Liver (tissue), 9 donors: ENCODE measurements around the gene ELL2. TPM values are rescaled to one million over a fixed set of nuclear protein-coding genes. Genes with fewer than 3 reads are reported as not detected.
A peak's percentile ranks its signal among the peaks of the same experiment; 100 is the strongest.

Experiments
- DNase-seq: peaks from one replicate; pipeline ENCODE4 v3.0.0-alpha.2; 2017; ENCODE audit warnings: low spot score
- H3K27ac ChIP-seq, 2 donors: one replicate each; pipeline ENCODE4 v1.7.0; 2013; ENCODE audit warnings: inconsistent platforms in 2 of 2, low read length in 2 of 2, control low read depth in 1 of 2, low read depth in 1 of 2, mild to moderate bottlenecking in 1 of 2
- H3K27me3 ChIP-seq, 4 donors: one replicate each; pipeline versions ENCODE4 v1.6.1 to v1.7.0; 2013; ENCODE audit warnings: low read length in 3 of 4, inconsistent platforms in 1 of 4, mild to moderate bottlenecking in 1 of 4, moderate library complexity in 1 of 4; ENCODE audit not compliant: control insufficient read depth in 4 of 4, insufficient read depth in 4 of 4
- H3K36me3 ChIP-seq, 4 donors: one replicate each; pipeline versions ENCODE4 v1.6.1 to v1.7.0; 2013; ENCODE audit warnings: low read length in 3 of 4, mild to moderate bottlenecking in 3 of 4, low read depth in 1 of 4, moderate library complexity in 1 of 4; ENCODE audit not compliant: control insufficient read depth in 4 of 4, insufficient read depth in 3 of 4
- H3K4me1 ChIP-seq, 4 donors: one replicate each; pipeline versions ENCODE4 v1.6.1 to v1.7.0; 2013; ENCODE audit warnings: low read length in 3 of 4, mild to moderate bottlenecking in 3 of 4, moderate library complexity in 1 of 4; ENCODE audit not compliant: control insufficient read depth in 4 of 4, insufficient read depth in 4 of 4
- H3K4me3 ChIP-seq, 3 donors: one replicate each; pipeline versions ENCODE4 v1.6.1 to v1.7.0; 2013; ENCODE audit warnings: low read length in 3 of 3, control low read depth in 1 of 3, low read depth in 1 of 3, mild to moderate bottlenecking in 1 of 3
- H3K9ac ChIP-seq, 2 donors: one replicate each; pipeline ENCODE4 v1.7.0; 2013; ENCODE audit warnings: low read length in 2 of 2, mild to moderate bottlenecking in 2 of 2, moderate library complexity in 2 of 2, control low read depth in 1 of 2, low read depth in 1 of 2
- H3K9me3 ChIP-seq, 4 donors: one replicate each; pipeline versions ENCODE4 v1.6.1 to v1.7.0; 2013; ENCODE audit warnings: low read length in 3 of 4; ENCODE audit not compliant: control insufficient read depth in 4 of 4
- EGR1 ChIP-seq, 2 donors: IDR thresholded peaks; 2 replicates each; pipeline ENCODE4 v1.6.1; 2016 to 2018; ENCODE audit warnings: antibody characterized with exemption in 2 of 2, low read depth in 2 of 2
- FOXA1 ChIP-seq: IDR thresholded peaks from 2 replicates; pipeline ENCODE4 v1.6.1; 2016; ENCODE audit warnings: antibody characterized with exemption
- FOXA2 ChIP-seq: IDR thresholded peaks from 2 replicates; pipeline ENCODE4 v1.6.1; 2016; ENCODE audit warnings: antibody characterized with exemption
- GABPA ChIP-seq, 2 donors: IDR thresholded peaks in 1 of 2; conservative IDR thresholded peaks in 1 of 2; 2 replicates each; pipeline ENCODE4 v1.6.1; 2016; ENCODE audit warnings: antibody characterized with exemption in 2 of 2, mild to moderate bottlenecking in 1 of 2, moderate library complexity in 1 of 2
- HNF4A ChIP-seq, 2 donors: conservative IDR thresholded peaks; 2 replicates each; pipeline ENCODE4 v1.6.1; 2016; ENCODE audit warnings: antibody characterized with exemption in 2 of 2, mild to moderate bottlenecking in 2 of 2
- HNF4G ChIP-seq: IDR thresholded peaks from 2 replicates; pipeline ENCODE4 v1.6.1; 2016; ENCODE audit warnings: antibody characterized with exemption
- JUND ChIP-seq, 2 donors: IDR thresholded peaks; 2 replicates each; pipeline ENCODE4 v1.6.1; 2016; ENCODE audit warnings: antibody characterized with exemption in 2 of 2
- NR2F2 ChIP-seq: IDR thresholded peaks from 2 replicates; pipeline ENCODE4 v1.6.1; 2016; ENCODE audit warnings: antibody characterized with exemption
- RAD21 ChIP-seq, 2 donors: IDR thresholded peaks; 2 replicates each; pipeline ENCODE4 v1.6.1; 2016; ENCODE audit warnings: antibody characterized with exemption in 2 of 2, mild to moderate bottlenecking in 2 of 2
- RXRA ChIP-seq, 2 donors: IDR thresholded peaks; 2 replicates each; pipeline ENCODE4 v1.6.1; 2017 to 2018; ENCODE audit warnings: antibody characterized with exemption in 2 of 2, mild to moderate bottlenecking in 1 of 2
- SP1 ChIP-seq: IDR thresholded peaks from 2 replicates; pipeline ENCODE4 v1.6.1; 2018; ENCODE audit warnings: antibody characterized with exemption, mild to moderate bottlenecking
- TAF1 ChIP-seq: conservative IDR thresholded peaks from 2 replicates; pipeline ENCODE4 v1.6.1; 2016; ENCODE audit warnings: antibody characterized with exemption, mild to moderate bottlenecking
- YY1 ChIP-seq: IDR thresholded peaks from 2 replicates; pipeline ENCODE4 v1.6.1; 2016; ENCODE audit warnings: antibody characterized with exemption, mild to moderate bottlenecking
- WGBS: extraction: QIAGEN DNeasy Blood & Tissue Kit; methylation state at CpG from one replicate; pipeline ENCODE4 v1.1.7; 2013; 5-methylcytosine and 5-hydroxymethylcytosine counted together
- polyA plus RNA-seq, 2 donors: library from polyadenylated mRNA; stranded (reverse) in 1 of 2; unstranded in 1 of 2; fragments of 200-250 nt in 1 of 2; fragments of >200 nt in 1 of 2; fragmentation: Nextera tagmentation in 1 of 2; extraction: Ambion mirVana in 1 of 2; gene quantifications; one replicate each; pipeline versions ENCODE4 v1.2.1 to v1.2.3, GENCODE V29; 2013 to 2015
- total RNA-seq, 2 donors: library from RNA; depleted of rRNA; stranded (reverse); fragments of >200 nt; gene quantifications; one replicate each; pipeline ENCODE4 v1.2.3, GENCODE V29; 2014
- TF ChIP-seq, protein P1 (sequence below): IDR thresholded peaks from 2 replicates; pipeline ENCODE4 v1.6.1; 2016; ENCODE audit warnings: antibody characterized with exemption, mild to moderate bottlenecking
- TF ChIP-seq, protein P2 (sequence below): IDR thresholded peaks from 2 replicates; pipeline ENCODE4 v1.6.1; 2016; ENCODE audit warnings: antibody characterized with exemption
- TF ChIP-seq, protein P3 (sequence below): fragments of 150-350 bp; IDR thresholded peaks from 2 replicates; pipeline ENCODE4 v1.5.1; 2017; ENCODE audit warnings: improper control_type of control experiment, low read depth, low read length; ENCODE audit not compliant: missing input control
- TF ChIP-seq, protein P4 (sequence below): IDR thresholded peaks from 2 replicates; pipeline ENCODE4 v1.6.1; 2016; ENCODE audit warnings: antibody characterized with exemption
- TF ChIP-seq, protein P5 (sequence below): IDR thresholded peaks from 2 replicates; pipeline ENCODE4 v1.6.1; 2016; ENCODE audit warnings: antibody characterized with exemption
- donor health status: healthy.
- donor health status: healthy.
- donor health status: healthy.
- donor health status: healthy.
- donor health status: healthy.

Gene ELL2
- total and polyA plus RNA-seq, 4 donors = 21.0 to 64.5 (median 45.9) TPM

DNA sequence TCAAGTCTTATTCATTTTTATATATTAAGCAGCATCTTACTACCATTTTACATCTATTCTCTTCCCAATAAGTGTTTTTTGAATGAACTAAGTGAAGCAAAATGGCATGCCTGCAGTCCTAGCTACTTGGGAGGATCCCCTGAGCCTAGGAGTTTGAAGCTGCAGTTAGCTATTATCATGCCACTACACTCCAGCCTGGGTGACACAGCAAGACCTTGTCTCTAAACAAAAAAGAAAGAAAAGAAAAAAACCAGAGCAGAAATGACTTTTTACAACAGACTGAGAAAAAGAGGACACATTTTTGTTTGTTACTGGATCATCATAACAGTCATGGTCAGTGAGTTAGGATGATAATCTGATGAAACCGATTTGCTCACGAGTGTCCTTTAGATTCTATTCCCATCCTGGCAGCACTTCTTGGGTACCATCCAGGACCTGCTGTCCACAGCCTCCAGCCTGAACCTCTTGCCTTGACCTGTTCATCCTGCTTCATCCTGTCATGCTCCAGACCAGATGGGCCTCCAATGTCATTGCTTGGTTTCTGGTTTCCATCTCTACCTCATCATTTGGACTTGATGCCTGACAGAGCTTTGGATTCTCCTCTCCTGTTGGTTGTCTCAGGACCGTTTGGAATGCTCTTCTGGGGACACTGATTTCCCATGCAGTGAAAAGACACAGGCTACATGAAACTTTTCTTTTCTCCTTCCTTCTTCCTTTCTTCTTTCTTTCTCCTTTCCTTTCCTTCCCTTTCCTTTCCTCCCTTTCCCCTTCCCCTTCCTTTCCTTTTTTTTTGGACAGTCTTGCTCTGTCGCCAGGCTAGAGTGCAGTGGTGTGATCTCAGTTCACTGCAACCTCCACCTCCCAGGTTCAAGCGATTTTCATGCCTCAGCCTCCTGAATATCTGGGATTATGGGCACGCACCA, 89.0 kb downstream of the ELL2 start:
- no peak overlapping the region for H3K4me3 ChIP-seq
- H3K9ac ChIP-seq = peak overlapping the region in 1 of 2 donors; percentile 33
- 58% methylated on average over 6 of the region's 6 CpGs for WGBS
- peak overlapping the region; percentile 76 to 77 for H3K27ac ChIP-seq
- H3K36me3 ChIP-seq = no peaks in the 10 kb centered on the region
- no peak for TF ChIP-seq FOXA2
- TF ChIP-seq, protein P1, sequence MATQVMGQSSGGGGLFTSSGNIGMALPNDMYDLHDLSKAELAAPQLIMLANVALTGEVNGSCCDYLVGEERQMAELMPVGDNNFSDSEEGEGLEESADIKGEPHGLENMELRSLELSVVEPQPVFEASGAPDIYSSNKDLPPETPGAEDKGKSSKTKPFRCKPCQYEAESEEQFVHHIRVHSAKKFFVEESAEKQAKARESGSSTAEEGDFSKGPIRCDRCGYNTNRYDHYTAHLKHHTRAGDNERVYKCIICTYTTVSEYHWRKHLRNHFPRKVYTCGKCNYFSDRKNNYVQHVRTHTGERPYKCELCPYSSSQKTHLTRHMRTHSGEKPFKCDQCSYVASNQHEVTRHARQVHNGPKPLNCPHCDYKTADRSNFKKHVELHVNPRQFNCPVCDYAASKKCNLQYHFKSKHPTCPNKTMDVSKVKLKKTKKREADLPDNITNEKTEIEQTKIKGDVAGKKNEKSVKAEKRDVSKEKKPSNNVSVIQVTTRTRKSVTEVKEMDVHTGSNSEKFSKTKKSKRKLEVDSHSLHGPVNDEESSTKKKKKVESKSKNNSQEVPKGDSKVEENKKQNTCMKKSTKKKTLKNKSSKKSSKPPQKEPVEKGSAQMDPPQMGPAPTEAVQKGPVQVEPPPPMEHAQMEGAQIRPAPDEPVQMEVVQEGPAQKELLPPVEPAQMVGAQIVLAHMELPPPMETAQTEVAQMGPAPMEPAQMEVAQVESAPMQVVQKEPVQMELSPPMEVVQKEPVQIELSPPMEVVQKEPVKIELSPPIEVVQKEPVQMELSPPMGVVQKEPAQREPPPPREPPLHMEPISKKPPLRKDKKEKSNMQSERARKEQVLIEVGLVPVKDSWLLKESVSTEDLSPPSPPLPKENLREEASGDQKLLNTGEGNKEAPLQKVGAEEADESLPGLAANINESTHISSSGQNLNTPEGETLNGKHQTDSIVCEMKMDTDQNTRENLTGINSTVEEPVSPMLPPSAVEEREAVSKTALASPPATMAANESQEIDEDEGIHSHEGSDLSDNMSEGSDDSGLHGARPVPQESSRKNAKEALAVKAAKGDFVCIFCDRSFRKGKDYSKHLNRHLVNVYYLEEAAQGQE = peak; percentile 96
- no peak for TF ChIP-seq JUND (IDR thresholded peaks at IDR 0.05)
- TF ChIP-seq NR2F2 = no peak
- no peak for TF ChIP-seq HNF4G
- TF ChIP-seq RXRA (IDR thresholded peaks at IDR 0.05) = peak; percentile 20 to 73
- TF ChIP-seq, protein P2, sequence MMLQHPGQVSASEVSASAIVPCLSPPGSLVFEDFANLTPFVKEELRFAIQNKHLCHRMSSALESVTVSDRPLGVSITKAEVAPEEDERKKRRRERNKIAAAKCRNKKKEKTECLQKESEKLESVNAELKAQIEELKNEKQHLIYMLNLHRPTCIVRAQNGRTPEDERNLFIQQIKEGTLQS = no peak
- no peak for TF ChIP-seq YY1
- no peak for TF ChIP-seq SP1
- TF ChIP-seq, protein P3, sequence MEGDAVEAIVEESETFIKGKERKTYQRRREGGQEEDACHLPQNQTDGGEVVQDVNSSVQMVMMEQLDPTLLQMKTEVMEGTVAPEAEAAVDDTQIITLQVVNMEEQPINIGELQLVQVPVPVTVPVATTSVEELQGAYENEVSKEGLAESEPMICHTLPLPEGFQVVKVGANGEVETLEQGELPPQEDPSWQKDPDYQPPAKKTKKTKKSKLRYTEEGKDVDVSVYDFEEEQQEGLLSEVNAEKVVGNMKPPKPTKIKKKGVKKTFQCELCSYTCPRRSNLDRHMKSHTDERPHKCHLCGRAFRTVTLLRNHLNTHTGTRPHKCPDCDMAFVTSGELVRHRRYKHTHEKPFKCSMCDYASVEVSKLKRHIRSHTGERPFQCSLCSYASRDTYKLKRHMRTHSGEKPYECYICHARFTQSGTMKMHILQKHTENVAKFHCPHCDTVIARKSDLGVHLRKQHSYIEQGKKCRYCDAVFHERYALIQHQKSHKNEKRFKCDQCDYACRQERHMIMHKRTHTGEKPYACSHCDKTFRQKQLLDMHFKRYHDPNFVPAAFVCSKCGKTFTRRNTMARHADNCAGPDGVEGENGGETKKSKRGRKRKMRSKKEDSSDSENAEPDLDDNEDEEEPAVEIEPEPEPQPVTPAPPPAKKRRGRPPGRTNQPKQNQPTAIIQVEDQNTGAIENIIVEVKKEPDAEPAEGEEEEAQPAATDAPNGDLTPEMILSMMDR = no peak
- TF ChIP-seq HNF4A (conservative IDR thresholded peaks at IDR 0.05) = peak; percentile 44 to 70
- no peak for TF ChIP-seq EGR1 (IDR thresholded peaks at IDR 0.05; ENCODE audit: low read depth in 2 of 2)
- TF ChIP-seq, protein P4, sequence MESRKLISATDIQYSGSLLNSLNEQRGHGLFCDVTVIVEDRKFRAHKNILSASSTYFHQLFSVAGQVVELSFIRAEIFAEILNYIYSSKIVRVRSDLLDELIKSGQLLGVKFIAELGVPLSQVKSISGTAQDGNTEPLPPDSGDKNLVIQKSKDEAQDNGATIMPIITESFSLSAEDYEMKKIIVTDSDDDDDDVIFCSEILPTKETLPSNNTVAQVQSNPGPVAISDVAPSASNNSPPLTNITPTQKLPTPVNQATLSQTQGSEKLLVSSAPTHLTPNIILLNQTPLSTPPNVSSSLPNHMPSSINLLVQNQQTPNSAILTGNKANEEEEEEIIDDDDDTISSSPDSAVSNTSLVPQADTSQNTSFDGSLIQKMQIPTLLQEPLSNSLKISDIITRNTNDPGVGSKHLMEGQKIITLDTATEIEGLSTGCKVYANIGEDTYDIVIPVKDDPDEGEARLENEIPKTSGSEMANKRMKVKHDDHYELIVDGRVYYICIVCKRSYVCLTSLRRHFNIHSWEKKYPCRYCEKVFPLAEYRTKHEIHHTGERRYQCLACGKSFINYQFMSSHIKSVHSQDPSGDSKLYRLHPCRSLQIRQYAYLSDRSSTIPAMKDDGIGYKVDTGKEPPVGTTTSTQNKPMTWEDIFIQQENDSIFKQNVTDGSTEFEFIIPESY = peak; percentile 37
- TF ChIP-seq FOXA1 = no peak
- TF ChIP-seq RAD21 (IDR thresholded peaks at IDR 0.05) = peak; percentile 12 to 17
- TF ChIP-seq, protein P5, sequence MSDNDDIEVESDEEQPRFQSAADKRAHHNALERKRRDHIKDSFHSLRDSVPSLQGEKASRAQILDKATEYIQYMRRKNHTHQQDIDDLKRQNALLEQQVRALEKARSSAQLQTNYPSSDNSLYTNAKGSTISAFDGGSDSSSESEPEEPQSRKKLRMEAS = no peak
- TF ChIP-seq TAF1 = no peak
- no peak for TF ChIP-seq GABPA (IDR thresholded peaks at IDR 0.05 in 1 of 2, conservative IDR thresholded peaks at IDR 0.05 in 1 of 2)
- peaks cover 2 to 27% (median 8%) of the 10 kb centered on the region in 4 donors for H3K4me1 ChIP-seq
- no peaks in the 10 kb centered on the region for H3K27me3 ChIP-seq
- DNase-seq = no peak
- no peaks in the 10 kb centered on the region for H3K9me3 ChIP-seq
